Activated CD8-positive, alpha-beta memory T cell treated with anti-CD3 and anti-CD28 coated beads for 48 hours (primary cell): ENCODE measurements around the gene CRIP2.

Experiments
- DNase-seq, 3 experiments: peaks; one replicate each; pipeline ENCODE4 v3.0.0-alpha.2; 2020; ENCODE audit warnings: low read depth in 2 of 3, low spot score in 2 of 3

CRIP2 gene

GRCh38 chr14:105526776-105527380, 52.3 kb downstream of the CRIP2 start:
- DNase-seq: no peak

GRCh38 chr14:105527381-105527825, 52.8 kb downstream of the CRIP2 start:
- DNase-seq: no peak

GRCh38 chr14:105527826-105528585, 53.4 kb downstream of the CRIP2 start:
- peak; percentile 61 to 64 (median 62) for DNase-seq

GRCh38 chr14:105528586-105529318, 54.1 kb downstream of the CRIP2 start:
- no peak for DNase-seq

- no peak for DNase-seq
Observed at GRCh38 chr14:105529319-105529568, 54.6 kb downstream of the CRIP2 start.
